ENCODE results near the gene PRPF40B.

PRPF40B gene

DNA sequence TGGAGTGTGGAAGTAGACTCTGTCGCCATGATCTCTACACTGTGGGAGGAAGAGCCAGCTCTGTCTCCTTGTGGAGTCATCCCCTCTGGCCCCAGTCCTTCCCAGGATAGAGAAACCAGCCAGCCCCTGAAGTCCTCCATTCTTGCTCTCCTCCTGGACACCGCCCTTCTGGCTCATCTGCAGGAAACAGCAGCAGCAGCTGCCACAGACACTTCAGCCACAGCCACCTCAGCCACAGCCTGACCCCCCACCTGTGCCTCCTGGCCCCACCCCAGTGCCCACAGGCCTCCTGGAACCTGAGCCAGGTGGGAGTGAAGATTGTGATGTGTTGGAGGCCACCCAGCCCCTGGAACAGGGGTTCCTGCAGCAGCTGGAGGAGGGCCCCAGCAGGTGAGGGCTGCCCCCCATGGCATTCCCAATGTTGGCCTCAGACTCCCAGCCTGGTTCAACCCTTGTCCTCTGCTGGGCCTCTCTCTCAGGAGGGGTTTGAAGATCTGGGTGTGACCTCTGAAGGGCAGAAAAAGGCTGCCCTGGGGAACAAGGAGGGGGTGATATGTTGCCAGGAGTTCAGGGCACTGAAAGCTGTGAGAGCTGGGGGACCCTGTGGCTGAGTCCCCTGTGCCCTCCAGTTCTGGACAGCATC, 10.5 kb downstream of the PRPF40B start:
- no peak for FAIRE-seq
- DNase-seq (ENCODE audit: extremely low spot score, insufficient read length, low read depth): no peak

DNA sequence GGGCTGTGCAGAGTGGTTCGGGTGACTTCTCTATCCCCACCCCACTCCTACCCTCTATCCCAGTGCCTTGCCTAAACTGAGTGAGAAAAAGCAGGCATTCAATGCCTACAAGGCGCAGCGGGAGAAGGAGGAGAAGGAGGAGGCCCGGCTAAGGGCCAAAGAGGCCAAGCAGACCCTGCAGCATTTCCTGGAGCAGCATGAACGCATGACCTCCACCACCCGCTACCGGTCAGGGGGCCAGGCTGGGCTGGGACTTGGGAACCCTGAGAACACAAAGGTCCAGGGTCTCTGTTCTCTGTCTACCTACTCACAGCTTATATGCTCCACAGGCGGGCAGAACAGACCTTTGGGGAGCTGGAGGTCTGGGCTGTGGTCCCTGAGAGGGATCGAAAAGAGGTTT, 11.7 kb downstream of the PRPF40B start:
- DNase-seq (ENCODE audit: extremely low spot score, insufficient read length, low read depth): no peak
- FAIRE-seq: no peak

DNA sequence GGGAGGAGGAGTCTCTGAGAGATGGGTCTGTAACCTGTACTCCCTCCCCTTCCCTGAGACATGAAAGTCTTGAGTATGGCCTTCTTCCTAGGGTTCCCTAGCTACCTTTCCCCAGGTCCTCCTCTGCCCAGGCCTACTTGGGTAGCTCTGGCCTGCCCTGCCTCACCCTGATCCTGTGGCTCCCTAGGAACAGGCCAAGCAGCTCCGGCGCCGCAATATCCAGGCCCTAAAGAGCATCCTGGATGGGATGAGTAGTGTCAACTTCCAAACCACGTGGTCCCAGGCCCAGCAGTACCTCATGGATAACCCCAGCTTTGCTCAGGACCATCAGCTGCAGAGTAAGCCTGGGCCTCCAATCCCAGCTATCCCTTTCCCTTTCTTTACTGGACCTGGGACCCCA, 12.3 kb downstream of the PRPF40B start:
- DNase-seq (ENCODE audit: extremely low spot score, insufficient read length, low read depth) (no peak), FAIRE-seq (no peak)

DNA sequence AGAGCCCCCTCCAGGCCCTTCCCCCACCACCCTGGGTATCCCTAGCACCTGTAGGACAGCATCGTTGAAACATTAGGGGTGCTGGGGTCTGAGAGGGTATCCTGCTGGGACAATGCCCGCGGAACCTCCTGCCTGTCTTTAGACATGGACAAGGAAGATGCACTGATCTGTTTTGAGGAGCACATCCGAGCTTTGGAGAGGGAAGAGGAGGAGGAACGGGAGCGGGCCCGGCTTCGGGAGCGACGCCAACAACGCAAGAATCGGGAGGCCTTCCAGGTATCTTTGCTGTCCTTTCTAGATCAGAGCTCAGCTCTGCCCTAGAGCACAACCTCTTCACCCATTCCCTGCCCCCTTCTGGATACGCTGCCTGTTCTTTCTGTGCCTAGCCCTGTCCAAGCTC, 13.2 kb downstream of the PRPF40B start:
- DNase-seq (ENCODE audit: extremely low spot score, insufficient read length, low read depth) (no peak), FAIRE-seq (no peak)

DNA sequence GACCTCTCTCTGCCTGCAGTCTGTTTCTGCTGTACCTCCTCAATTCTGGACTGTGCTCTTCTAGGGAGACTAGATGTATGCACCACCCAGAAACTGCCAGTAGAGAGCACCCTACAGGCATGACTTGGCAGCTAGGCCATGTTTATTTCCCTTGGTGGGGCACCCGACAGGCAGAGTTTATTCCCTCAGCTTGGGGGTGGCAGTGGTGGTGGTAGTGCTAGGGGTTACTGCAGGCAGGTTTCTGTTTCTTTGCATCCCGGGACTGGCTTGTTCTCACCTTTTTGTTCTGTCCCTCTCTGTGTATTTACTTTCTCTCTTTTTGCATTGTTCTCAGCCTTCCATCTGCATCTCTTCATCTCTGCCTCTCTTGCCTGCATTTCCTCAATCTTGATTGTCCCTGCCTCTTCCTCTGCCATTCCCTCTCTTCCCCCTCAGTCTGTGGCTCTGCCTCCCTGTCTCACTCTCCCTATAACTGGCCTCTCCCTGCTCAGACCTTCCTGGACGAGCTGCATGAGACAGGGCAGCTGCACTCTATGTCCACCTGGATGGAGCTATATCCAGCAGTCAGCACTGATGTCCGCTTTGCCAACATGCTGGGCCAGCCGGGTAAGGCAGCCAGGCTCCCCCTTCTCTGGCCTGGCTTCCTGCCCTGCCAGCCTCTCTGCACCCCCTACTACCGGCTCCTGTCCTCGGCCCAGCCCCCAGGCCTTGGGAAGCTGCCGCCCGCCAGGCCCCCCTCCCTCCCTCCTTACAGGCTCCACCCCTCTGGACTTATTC, 13.8 kb downstream of the PRPF40B start:
- DNase-seq (ENCODE audit: extremely low spot score, insufficient read length, low read depth) (peak; percentile 61), FAIRE-seq (peak; percentile 88)

DNA sequence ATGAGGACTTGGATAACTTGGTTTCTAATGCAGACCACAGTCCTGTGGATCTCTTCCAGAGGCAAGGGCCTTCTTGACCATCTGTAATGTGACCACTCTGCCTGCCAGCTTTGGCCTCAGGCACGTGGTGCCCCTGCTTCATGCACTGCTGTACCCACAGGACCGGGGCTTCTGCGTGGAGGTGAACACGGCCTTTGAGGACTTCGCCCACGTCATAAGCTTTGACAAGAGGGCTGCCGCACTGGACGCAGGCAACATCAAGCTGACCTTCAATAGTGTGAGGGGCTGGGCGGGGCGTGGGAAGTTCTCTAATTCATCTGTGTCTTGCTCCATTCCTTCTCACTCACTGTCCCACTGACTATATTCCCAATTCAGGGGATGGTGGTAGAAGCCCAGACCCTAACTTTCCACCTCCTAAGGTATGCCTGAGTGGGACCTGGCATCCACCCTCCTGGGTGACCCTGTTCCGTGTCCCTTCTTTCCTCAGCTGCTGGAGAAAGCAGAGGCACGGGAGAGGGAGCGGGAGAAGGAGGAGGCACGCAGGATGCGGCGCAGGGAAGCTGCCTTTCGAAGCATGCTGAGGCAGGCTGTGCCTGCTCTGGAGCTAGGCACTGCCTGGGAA, 18.5 kb downstream of the PRPF40B start:
- DNase-seq (ENCODE audit: extremely low spot score, insufficient read length, low read depth) (no peak), FAIRE-seq (no peak)

DNA sequence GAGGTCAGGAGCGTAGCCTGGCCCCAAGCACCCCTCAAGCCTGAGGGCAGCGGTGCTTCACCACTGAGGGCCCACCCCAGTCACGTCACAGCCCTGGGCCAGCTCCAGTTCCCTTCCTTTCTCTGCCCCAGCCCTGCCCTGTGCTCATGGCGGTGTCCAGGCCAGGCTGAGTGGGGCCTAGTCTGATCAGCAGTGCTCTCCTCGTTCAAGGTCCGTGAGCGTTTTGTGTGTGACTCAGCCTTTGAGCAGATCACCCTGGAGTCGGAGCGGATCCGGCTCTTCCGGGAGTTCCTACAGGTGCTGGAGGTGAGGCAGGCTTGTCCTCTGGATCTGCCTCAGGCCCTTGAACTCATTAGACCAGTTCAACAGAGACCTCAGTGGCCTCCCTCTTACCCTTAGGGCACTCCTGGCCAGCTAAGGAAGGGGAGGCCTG, 19.0 kb downstream of the PRPF40B start:
- no peak for FAIRE-seq

DNA sequence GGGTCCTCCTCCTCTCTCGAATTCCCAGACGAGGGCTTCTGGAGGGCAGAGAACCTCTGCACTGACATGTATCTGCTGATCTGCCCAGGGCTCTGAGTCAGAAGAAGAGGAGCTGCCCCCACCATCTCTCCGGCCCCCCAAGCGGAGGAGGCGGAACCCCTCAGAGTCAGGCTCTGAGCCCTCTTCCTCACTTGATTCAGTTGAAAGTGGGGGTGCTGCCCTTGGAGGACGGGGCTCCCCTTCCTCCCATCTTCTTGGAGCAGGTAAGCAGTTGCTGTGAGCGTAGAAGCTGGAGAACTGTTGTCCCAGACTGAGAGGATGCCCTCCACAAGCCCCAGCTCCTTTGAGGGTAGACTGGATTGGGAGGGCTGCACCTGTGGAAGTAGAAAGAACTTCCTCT, 19.8 kb downstream of the PRPF40B start:
- FAIRE-seq (no peak), DNase-seq (ENCODE audit: extremely low spot score, insufficient read length, low read depth) (no peak)

More for the DNA sequence above, 19.0 kb downstream of the PRPF40B start:
- DNase-seq (ENCODE audit: extremely low spot score, insufficient read length, low read depth): no peak

DNA sequence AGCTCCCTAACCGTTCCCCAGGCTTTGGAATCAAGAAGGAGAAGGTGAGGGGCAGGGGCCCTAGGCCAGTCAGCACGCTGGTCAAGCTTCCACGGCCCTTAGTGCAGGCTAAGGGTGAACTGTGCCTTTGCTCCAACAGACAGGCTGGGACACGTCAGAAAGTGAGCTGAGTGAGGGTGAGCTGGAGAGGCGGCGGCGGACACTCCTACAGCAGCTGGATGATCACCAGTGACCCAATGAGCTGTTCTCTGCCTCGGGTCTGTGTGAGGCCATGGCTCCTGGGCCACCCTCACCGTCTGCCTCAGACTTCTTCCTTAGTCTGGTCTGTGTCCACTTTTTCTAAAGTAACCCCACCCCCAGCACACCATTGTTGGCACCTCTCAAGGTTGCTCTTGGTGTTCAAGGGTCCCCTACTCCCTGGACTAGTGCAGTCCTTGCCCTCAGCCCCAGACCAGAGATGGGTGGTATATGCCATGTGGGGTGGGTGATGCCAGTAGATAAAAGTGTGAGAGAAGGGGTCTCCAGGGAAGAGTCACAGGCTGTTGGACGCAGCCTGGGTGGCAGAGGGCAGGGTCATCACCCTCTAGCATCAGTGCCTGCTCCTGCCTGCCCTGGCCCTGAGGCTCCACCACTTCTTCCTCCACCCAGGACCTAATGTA, 20.7 kb downstream of the PRPF40B start:
- DNase-seq (ENCODE audit: extremely low spot score, insufficient read length, low read depth) (no peak), FAIRE-seq (no peak)

DNA sequence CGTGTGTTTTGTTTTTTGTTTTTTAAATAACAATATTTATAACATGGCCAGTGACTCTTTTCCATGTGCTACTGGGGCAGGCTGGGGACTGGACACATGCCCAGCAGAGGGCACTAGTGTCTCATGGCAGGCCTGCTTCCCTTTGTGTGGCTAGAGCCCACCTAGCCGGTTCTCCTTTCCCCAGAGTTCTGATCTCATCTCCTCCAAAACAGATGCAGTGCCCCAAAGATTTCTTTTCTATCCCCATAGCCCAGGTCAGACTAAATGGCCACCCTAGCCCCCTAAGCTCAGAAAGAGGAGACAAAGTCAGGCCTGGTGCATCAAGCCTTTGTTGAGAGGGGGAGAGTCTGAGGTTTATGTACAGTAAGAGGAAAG, 21.2 kb downstream of the PRPF40B start:
- DNase-seq (ENCODE audit: extremely low spot score, insufficient read length, low read depth): peak; percentile 74
- peak; percentile 85 for FAIRE-seq

DNA sequence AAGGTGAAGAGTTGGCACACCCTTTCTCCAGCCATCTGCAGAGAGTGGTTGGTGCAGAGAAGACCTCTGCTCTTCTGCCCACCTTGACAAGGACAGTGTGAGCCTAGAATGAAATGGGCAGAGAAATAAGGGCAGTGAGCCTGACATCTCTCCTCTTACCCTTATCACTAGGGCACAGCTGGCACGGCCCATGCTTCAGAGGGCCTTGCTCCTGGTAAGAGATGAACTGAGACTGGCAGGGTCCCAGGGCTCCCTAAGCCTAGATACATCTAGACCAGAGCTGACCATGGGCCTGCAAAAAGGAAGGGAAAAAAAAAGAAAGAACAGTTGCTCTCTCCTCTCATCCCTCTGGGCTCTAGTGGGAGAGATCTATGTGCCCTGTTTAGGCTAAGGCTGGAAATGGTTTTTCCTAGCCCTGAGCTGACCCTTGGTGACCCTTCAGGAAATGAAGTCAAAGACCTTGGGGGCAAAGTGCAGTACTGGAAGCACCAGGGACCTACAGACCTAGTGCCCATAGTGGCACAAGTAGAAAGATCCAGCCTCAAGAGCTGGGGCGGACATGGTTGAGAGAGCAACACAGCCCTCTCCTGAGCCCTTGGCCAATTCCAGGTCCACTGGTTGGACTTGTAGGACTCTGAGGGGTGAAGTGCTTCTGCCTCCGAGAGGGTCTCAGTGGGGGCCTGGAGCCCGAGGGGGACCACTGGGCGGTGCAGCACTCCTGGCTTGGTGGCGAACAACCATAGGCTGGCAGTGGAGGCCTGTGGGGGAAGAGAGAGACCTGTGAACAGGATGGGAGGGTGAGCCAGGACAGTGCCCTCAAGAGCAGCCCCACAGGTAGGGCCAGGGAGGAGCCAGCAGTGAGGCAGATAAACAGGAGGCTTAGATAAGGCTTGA, 22.0 kb downstream of the PRPF40B start:
- no peak for FAIRE-seq
- no peak for DNase-seq (ENCODE audit: extremely low spot score, insufficient read length, low read depth)

DNA sequence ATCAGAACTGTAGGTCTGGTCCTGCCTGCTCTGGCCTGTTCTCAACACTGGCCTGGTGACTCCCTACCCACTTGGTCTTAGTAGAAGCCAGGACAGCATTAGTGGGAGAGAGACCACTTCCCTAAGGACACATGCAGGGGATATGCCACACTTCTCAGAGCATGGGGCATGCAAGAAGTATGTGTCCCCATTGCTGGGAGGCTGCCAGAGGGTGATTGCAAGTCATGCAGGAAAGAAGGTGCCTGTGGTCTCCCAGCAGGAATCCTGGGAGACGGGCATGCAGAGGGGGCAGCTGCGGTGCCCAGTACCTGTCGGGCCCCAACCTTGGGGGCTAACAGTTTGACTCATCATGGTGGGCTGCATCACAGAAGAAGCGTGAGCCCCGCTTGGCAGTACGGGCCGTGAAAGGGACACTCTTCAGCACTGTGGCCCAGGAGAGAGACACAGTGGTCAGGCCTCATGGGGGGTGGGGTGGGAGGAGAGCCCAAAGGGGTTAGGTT, 23.0 kb downstream of the PRPF40B start:
- DNase-seq (ENCODE audit: extremely low spot score, insufficient read length, low read depth): no peak
- no peak for FAIRE-seq

DNA sequence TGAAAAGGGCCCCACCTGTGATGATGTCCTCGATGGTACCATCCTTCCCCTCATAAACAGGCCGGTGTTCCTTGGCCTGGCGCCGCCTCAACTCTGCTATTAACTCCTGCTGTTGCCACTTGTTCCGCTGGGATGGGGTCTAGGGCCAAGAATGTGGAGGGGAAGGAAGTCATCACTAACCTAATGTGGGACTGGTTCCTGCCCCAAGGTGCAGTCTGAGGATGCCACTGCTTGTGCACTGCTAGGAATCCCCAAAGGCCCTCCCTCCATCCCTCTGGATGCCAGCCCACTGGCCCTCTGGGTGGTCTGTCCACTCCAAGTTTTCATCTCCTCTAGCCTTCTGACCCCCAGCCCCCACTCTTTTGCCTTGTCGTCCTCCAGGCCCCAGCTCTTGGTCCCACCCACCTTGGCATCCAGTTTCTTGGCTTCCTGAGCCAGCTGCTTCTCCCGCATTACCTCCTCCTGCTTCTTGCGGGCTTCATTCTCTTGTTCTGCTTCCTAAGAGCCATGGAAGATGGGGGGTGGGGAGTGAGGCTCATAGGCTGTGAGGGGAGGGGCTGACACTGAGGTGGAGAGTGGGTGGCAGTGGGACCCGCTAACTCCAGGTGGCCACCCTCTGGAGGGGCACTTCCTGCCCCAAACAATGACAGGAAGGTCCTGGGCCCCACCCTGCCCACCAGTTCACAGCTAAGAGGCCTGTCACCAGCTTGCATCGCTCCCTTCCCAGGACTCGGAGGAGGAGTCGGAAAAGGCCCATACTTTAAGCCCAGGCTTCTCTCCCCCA, 23.7 kb downstream of the PRPF40B start:
- FAIRE-seq: no peak
- DNase-seq (ENCODE audit: extremely low spot score, insufficient read length, low read depth): no peak

DNA sequence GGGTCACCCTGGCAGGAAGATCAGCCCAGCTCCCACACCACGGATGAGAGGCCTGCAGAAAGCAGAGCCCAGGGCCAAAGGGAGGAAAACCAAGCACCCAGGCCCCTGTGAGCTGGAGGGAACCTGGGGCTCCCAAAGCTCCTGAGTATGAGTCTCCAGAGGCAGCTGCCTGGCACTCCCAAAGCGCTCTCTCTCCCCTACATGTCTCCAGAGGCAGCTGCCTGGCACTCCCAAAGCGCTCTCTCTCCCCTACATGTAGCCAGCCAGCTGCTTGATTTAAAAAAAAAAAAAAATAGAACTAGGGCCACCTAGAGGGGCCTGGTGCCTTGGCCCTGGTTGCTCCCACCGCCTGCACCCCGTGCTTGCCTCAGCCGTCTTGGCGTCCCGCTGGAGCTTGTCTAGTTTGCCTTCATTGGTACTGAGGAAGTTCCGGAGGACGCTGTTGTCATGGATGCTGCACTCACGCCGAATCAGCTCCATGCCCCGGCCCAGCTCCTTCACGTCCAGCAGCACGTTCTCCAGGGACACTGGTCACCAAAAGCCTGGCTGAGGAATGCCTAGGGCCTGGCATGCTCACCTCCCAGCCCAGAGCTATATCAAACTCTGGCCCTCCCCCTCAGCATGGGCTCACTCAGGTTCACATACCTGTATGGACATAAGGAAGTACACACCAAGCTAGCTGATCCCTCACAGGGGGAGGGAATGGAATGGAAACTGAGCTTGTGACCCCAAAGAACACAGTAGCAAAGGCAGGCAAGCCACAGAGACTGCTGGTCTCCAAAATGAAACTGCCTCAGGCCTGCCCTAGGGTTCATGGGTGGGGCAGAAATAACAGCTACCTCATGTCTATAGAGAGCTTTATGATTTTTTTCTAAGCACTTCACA, 24.7 kb downstream of the PRPF40B start:
- no peak for FAIRE-seq
- DNase-seq (ENCODE audit: extremely low spot score, insufficient read length, low read depth): no peak

DNA sequence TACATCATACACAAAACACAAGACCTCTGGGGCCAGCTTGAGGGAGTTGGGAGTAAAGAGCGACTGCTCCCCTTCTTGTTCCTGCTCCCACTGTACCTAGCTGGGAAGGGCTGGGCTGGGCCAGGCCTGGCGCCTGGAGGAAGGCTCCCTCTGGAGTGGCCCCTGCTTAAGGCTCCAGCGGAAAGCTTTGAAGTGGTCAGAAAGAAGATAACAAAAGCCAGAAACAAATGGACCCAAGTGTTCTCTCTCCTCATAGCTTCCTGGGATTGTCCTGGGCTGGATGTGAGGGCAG, 25.3 kb downstream of the PRPF40B start:
- FAIRE-seq (no peak), DNase-seq (ENCODE audit: extremely low spot score, insufficient read length, low read depth) (no peak)

DNA sequence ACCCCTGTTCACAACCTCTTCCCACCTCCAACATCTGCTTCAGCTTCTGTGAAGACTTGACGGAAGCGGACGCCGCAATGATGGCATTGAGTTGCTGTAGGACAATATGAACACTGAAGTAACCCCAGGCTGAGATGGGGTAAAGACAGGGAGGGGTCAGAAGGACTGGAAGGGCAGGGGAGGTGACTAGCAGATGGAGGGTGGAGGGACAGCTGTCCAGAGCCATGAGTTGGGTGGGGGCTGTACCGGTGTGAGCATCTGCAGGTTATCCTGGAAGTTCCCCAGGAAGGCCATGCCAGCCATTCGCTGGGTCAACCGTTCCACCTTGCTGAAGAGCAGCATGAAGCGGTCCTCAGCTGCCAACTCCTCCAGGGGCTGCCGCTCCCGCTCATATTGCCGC, 26.1 kb downstream of the PRPF40B start:
- no peak for FAIRE-seq
- DNase-seq (ENCODE audit: extremely low spot score, insufficient read length, low read depth): no peak

DNA sequence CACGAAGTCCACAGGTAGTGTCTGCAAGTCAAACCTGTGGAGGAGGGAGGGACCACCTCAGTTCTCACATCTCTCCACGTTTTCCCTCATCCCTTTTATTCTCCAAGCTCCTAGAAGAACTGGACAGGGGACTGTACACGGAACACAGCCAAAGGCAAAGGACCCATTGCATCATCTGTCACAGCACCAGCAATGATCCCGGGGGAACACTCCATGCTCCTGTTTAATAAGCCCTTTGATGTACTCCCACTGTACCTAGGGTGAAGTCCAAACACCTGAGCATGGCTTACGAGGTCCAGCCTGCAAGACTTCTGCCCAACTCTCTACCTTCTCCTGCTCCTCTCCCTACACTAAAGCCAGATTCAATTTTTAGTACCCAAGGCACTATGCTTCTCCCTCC, 26.5 kb downstream of the PRPF40B start:
- DNase-seq (ENCODE audit: extremely low spot score, insufficient read length, low read depth) (no peak), FAIRE-seq (no peak)

DNA sequence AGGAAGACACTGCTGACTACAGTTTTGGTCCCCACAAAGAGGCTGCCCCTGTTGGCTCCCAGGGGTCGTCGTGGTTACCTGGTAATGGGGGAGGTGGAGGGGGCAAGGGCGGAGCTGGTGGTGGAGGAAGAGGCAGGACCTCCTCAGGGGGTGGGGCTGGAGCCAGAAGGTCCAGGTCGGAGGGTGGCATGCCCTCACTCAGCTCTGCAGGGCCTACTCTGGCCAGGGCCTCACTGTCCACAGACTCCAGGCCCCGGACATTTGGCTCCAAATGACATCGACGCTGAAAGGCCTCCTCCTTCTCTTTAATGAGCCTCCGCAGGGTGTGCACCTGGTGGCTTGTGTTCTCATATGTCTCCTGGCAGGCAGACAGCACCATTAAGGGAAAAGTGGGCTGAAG, 28.5 kb downstream of the PRPF40B start:
- FAIRE-seq (no peak), DNase-seq (ENCODE audit: extremely low spot score, insufficient read length, low read depth) (no peak)
